DND-41 (cell line): ENCODE results near the gene CD82.
"Not testable (repeated sequence)": the region's sequence is repeated elsewhere in the genome, so short reads cannot be mapped to it uniquely, and the experiment has no call there.

Experiments used
- ATAC-seq: fragments of 200-7000 bp; cut with Tn5 transposase; 3 replicates; pipeline ENCODE4 v1.9.1; 2021; ENCODE audit warnings: low read depth; ENCODE audit not compliant: insufficient read depth
- DNase-seq: peaks from one replicate; pipeline ENCODE4 v3.0.0-alpha.2; 2020
- H2AFZ ChIP-seq: 2 replicates; pipeline ENCODE4 v1.6.0; 2012; ENCODE audit warnings: low read depth, low read length
- H3K27ac ChIP-seq: 2 replicates; pipeline ENCODE4 v1.5.1; 2012; ENCODE audit warnings: low read length, inconsistent platforms
- H3K27me3 ChIP-seq: fragments of 200-600 bp; sonication (generic); 2 replicates; pipeline ENCODE4 v1.6.0; 2012; ENCODE audit warnings: low read length, mild to moderate bottlenecking, inconsistent platforms; ENCODE audit not compliant: insufficient read depth, poor library complexity
- H3K36me3 ChIP-seq: 2 replicates; pipeline ENCODE4 v1.5.1; 2012; ENCODE audit warnings: low read length, inconsistent platforms; ENCODE audit not compliant: insufficient read depth
- H3K4me1 ChIP-seq: 2 replicates; pipeline ENCODE4 v1.5.1; 2012; ENCODE audit warnings: mild to moderate bottlenecking, low read length; ENCODE audit not compliant: insufficient read depth
- H3K4me2 ChIP-seq: 2 replicates; pipeline ENCODE4 v1.6.0; 2012; ENCODE audit warnings: mild to moderate bottlenecking, moderate library complexity, low read length, inconsistent platforms; ENCODE audit not compliant: insufficient read depth
- H3K4me3 ChIP-seq, 2 experiments: fragments of 200-600 bp in 1 of 2; shearing (Covaris generic) in 1 of 2; 2 replicates each; pipeline ENCODE4 v1.5.1; 2012 to 2016; ENCODE audit warnings: inconsistent platforms in 2 of 2, low read length in 2 of 2, mild to moderate bottlenecking in 2 of 2, low read depth in 1 of 2, moderate library complexity in 1 of 2
- H3K79me2 ChIP-seq: 2 replicates; pipeline ENCODE4 v1.6.0; 2012; ENCODE audit warnings: low read length, inconsistent platforms; ENCODE audit not compliant: insufficient read depth
- H3K9ac ChIP-seq: 2 replicates; pipeline ENCODE4 v1.6.0; 2012; ENCODE audit warnings: low read depth, mild to moderate bottlenecking, inconsistent platforms, low read length, moderate library complexity
- H3K9me3 ChIP-seq: 2 replicates; pipeline ENCODE4 v1.5.1; 2012; ENCODE audit warnings: low read length, moderate library complexity, mild to moderate bottlenecking, inconsistent platforms; ENCODE audit not compliant: insufficient read depth, severe bottlenecking
- H4K20me1 ChIP-seq: 2 replicates; pipeline ENCODE4 v1.6.0; 2012; ENCODE audit warnings: low read length; ENCODE audit not compliant: insufficient read depth
- CTCF ChIP-seq: IDR thresholded peaks from 2 replicates; pipeline ENCODE4 v1.5.1; 2012; ENCODE audit warnings: borderline replicate concordance, low read length, moderate library complexity, mild to moderate bottlenecking; ENCODE audit not compliant: poor library complexity, severe bottlenecking; ENCODE audit errors: extremely low read depth
- EZH2 ChIP-seq: IDR thresholded peaks from 3 replicates; pipeline ENCODE4 v1.6.1; 2012; ENCODE audit warnings: borderline replicate concordance, low read depth, mild to moderate bottlenecking, moderate library complexity, low read length, inconsistent platforms; ENCODE audit not compliant: severe bottlenecking

Gene CD82

GRCh38 chr11:44637487-44637886 lies 72.0 kb downstream of the CD82 start:
- no peak overlapping the region for H3K27ac ChIP-seq
- no peak overlapping the region for H3K4me3 ChIP-seq
- no peaks in the 10 kb centered on the region for H3K79me2 ChIP-seq
- no peak for DNase-seq
- no peaks in the 10 kb centered on the region for H3K9me3 ChIP-seq
- no peaks in the 10 kb centered on the region for H4K20me1 ChIP-seq
- no peak overlapping the region for H2AFZ ChIP-seq
- ATAC-seq: no peak
- no peak overlapping the region for H3K4me2 ChIP-seq
- no peaks in the 10 kb centered on the region for H3K4me1 ChIP-seq
- H3K36me3 ChIP-seq: no peaks in the 10 kb centered on the region
- no peaks in the 10 kb centered on the region for H3K27me3 ChIP-seq
- no peak overlapping the region for H3K9ac ChIP-seq
- TF ChIP-seq CTCF: no peak
- TF ChIP-seq EZH2: no peak

GRCh38 chr11:44638032-44638431 lies 72.6 kb downstream of the CD82 start:
- H3K36me3 ChIP-seq: no peaks in the 10 kb centered on the region
- no peak overlapping the region for H3K4me2 ChIP-seq
- no peaks in the 10 kb centered on the region for H4K20me1 ChIP-seq
- no peak overlapping the region for H3K9ac ChIP-seq
- H3K27me3 ChIP-seq: no peaks in the 10 kb centered on the region
- no peak for ATAC-seq
- no peak for TF ChIP-seq EZH2
- no peak for TF ChIP-seq CTCF
- no peak overlapping the region for H3K4me3 ChIP-seq
- no peaks in the 10 kb centered on the region for H3K4me1 ChIP-seq
- H3K9me3 ChIP-seq: peaks cover 2% of the 10 kb centered on the region
- H3K79me2 ChIP-seq: no peaks in the 10 kb centered on the region
- H2AFZ ChIP-seq: no peak overlapping the region
- DNase-seq: peak; percentile 1
- H3K27ac ChIP-seq: no peak overlapping the region

- Histone ChIP-seq H2AFZ (no peak overlapping the region), H4K20me1 (no peaks in the 10 kb centered on the region), H3K4me1 (no peaks in the 10 kb centered on the region), H3K36me3 (no peaks in the 10 kb centered on the region), H3K79me2 (no peaks in the 10 kb centered on the region), H3K27ac (no peak overlapping the region), H3K27me3 (no peaks in the 10 kb centered on the region), H3K9me3 (peaks cover 6% of the 10 kb centered on the region), H3K9ac (no peak overlapping the region), H3K4me2 (no peak overlapping the region), H3K4me3 (no peak overlapping the region)
- DNase-seq (no peak), ATAC-seq (no peak)
- TF ChIP-seq EZH2 (no peak), CTCF (no peak)
Observed at GRCh38 chr11:44643217-44643616, 77.8 kb downstream of the CD82 start.

GRCh38 chr11:44645827-44646226 lies 80.4 kb downstream of the CD82 start:
- TF ChIP-seq EZH2: no peak
- no peak for TF ChIP-seq CTCF

GRCh38 chr11:44647255-44647955 lies 81.9 kb downstream of the CD82 start:
- H4K20me1 ChIP-seq, DNase-seq, H3K4me2 ChIP-seq, H2AFZ ChIP-seq, H3K9ac ChIP-seq, H3K36me3 ChIP-seq, H3K4me1 ChIP-seq, H3K27ac ChIP-seq, H3K4me3 ChIP-seq, H3K27me3 ChIP-seq, H3K79me2 ChIP-seq, ATAC-seq, H3K9me3 ChIP-seq: not testable (repeated sequence)

More at GRCh38 chr11:44645827-44646226, 80.4 kb downstream of the CD82 start:
- H3K36me3 ChIP-seq: no peaks in the 10 kb centered on the region
- ATAC-seq (no peak), DNase-seq (no peak)
- H3K4me3 ChIP-seq: no peak overlapping the region
- H3K79me2 ChIP-seq: no peaks in the 10 kb centered on the region
- no peaks in the 10 kb centered on the region for H3K4me1 ChIP-seq
- H3K9ac ChIP-seq: no peak overlapping the region
- H2AFZ ChIP-seq: no peak overlapping the region
- H4K20me1 ChIP-seq: no peaks in the 10 kb centered on the region
- no peak overlapping the region for H3K27ac ChIP-seq
- H3K27me3 ChIP-seq: peaks cover 4% of the 10 kb centered on the region
- H3K9me3 ChIP-seq: peaks cover 6% of the 10 kb centered on the region
- no peak overlapping the region for H3K4me2 ChIP-seq
